A673 (cell line): ENCODE measurements around the gene IFT172. TPM values are rescaled to one million over a fixed set of nuclear protein-coding genes. Genes with fewer than 3 reads are reported as not detected.

Experiments
- BruUV-seq: library from RNA; stranded (reverse); fragments of 400-500 nt; replicated peaks from 2 replicates; lab custom pipeline; 2021; lab: Mats Ljungman, UMichigan
- CTCF ChIA-PET: fragments of 300-600 bp; sonication (Branson Sonifier 250); formaldehyde crosslinking; loops from one replicate; lab custom pipeline; 2022; ENCODE audit warnings: antibody characterized with exemption; lab: Charles Lee
- POLR2A ChIA-PET: fragments of 300-600 bp; sonication (Branson Sonifier 250); formaldehyde crosslinking; loops from one replicate; lab custom pipeline; 2022; ENCODE audit warnings: antibody characterized with exemption; ENCODE audit not compliant: low non-redundant PET; lab: Charles Lee
- DNase-seq: peaks from one replicate; pipeline ENCODE4 v3.0.0-alpha.2; 2015; ENCODE audit warnings: low spot score
- H3K27ac ChIP-seq: fragments of 200-600 bp; sonication (generic); 2 replicates; pipeline ENCODE4 v1.5.1; 2016; ENCODE audit warnings: mixed run types, low read depth, mild to moderate bottlenecking, mixed read lengths, antibody characterized with exemption, low read length; ENCODE audit not compliant: poor library complexity, severe bottlenecking
- H3K27me3 ChIP-seq: fragments of 200-600 bp; sonication (generic); replicated peaks from 2 replicates; pipeline ENCODE4 v1.6.1; 2017; ENCODE audit warnings: mixed run types, low read depth, mild to moderate bottlenecking, mixed read lengths, antibody characterized with exemption, low read length; ENCODE audit not compliant: insufficient read depth, poor library complexity
- H3K36me3 ChIP-seq: fragments of 200-600 bp; sonication (generic); 2 replicates; pipeline ENCODE4 v1.6.1; 2016; ENCODE audit warnings: mixed run types, mild to moderate bottlenecking, mixed read lengths, antibody characterized with exemption, low read length; ENCODE audit not compliant: insufficient read depth, poor library complexity, severe bottlenecking
- H3K4me1 ChIP-seq: fragments of 200-600 bp; sonication (generic); 2 replicates; pipeline ENCODE4 v1.6.1; 2017; ENCODE audit warnings: mixed run types, mild to moderate bottlenecking, mixed read lengths, antibody characterized with exemption, low read length; ENCODE audit not compliant: insufficient read depth, poor library complexity, severe bottlenecking
- H3K4me3 ChIP-seq: fragments of 200-600 bp; sonication (generic); 2 replicates; pipeline ENCODE4 v1.5.1; 2016; ENCODE audit warnings: low read depth, mixed run types, mild to moderate bottlenecking, mixed read lengths, low read length; ENCODE audit not compliant: poor library complexity, severe bottlenecking
- H3K9me3 ChIP-seq: fragments of 200-600 bp; sonication (generic); 2 replicates; pipeline ENCODE4 v1.6.1; 2016; ENCODE audit warnings: mixed run types, low read depth, mild to moderate bottlenecking, mixed read lengths, antibody characterized with exemption, low read length; ENCODE audit not compliant: poor library complexity, severe bottlenecking
- EZH2 ChIP-seq: fragments of 200-600 bp; sonication (generic); IDR thresholded peaks from 2 replicates; pipeline ENCODE4 v1.6.1; 2017; ENCODE audit warnings: borderline replicate concordance, low read depth, mild to moderate bottlenecking, mixed read lengths, antibody characterized with exemption, low read length; ENCODE audit not compliant: poor library complexity, severe bottlenecking
- intact Hi-C: fragments of 100-400 bp; cut with micrococcal nuclease; formaldehyde crosslinking; loops from one replicate; pipeline ENCODE4 v1.10.0; 2022; ENCODE audit not compliant: unreplicated experiment
- total RNA-seq: library from RNA; stranded (reverse); gene quantifications from 2 replicates; pipeline ENCODE4 v1.2.3, GENCODE V29; 2021
- TF ChIP-seq, protein P1 (sequence below): fragments of 300-800, 200-600 bp; sonication (generic); conservative IDR thresholded peaks from 2 replicates; pipeline ENCODE4 v1.5.1; 2017; ENCODE audit warnings: low read depth, mild to moderate bottlenecking, antibody characterized with exemption, low read length, moderate library complexity, mixed read lengths

IFT172 gene
- total RNA-seq, 1 experiment from 2014 or later: 42.2 TPM

DNA sequence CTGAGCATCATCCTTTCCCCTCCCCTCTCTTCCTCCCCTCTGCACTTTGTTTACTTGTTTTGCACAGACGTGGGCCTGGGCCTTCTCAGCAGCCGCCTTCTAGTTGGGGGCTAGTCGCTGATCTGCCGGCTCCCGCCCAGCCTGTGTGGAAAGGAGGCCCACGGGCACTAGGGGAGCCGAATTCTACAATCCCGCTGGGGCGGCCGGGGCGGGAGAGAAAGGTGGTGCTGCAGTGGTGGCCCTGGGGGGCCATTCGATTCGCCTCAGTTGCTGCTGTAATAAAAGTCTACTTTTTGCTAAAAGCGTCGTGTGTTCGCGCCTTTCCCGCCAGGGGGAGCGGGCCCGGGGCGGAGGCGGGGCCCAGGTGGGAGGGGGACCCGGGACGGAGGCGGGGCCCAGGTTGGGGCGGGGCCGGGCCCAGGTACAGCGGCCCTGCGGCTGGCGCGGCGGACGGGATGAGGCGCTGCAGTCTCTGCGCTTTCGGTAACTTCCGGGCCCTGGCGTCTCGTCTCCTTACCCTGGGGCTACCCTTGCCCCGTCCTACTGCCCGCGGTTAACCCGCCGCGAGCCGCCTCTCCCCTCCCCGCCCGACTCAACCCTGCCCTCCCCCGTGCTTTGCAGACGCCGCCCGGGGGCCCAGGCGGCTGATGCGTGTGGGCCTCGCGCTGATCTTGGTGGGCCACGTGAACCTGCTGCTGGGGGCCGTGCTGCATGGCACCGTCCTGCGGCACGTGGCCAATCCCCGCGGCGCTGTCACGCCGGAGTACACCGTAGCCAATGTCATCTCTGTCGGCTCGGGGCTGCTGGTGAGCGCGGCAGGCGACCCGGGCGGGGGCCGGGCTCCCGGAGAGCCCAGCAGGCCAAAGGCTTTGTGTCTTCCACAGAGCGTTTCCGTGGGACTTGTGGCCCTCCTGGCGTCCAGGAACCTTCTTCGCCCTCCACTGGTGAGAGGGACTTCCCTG, 47.3 kb downstream of the IFT172 start, which contains the start of gene KRTCAP3:
Gene KRTCAP3 (plus strand): TSS at position 424 of the 962 bp plus-strand sequence. CDS start 32 bp downstream, at position 456.
- no TSS peak for BruUV-seq
- no peak within 1 kb of the TSS for H3K4me3 ChIP-seq
- H3K4me1 ChIP-seq: no peaks in the 10 kb centered on the region
- intact Hi-C loops: no loop called here
- no peaks in the 10 kb centered on the region for H3K27me3 ChIP-seq
- TF ChIP-seq, protein P1, sequence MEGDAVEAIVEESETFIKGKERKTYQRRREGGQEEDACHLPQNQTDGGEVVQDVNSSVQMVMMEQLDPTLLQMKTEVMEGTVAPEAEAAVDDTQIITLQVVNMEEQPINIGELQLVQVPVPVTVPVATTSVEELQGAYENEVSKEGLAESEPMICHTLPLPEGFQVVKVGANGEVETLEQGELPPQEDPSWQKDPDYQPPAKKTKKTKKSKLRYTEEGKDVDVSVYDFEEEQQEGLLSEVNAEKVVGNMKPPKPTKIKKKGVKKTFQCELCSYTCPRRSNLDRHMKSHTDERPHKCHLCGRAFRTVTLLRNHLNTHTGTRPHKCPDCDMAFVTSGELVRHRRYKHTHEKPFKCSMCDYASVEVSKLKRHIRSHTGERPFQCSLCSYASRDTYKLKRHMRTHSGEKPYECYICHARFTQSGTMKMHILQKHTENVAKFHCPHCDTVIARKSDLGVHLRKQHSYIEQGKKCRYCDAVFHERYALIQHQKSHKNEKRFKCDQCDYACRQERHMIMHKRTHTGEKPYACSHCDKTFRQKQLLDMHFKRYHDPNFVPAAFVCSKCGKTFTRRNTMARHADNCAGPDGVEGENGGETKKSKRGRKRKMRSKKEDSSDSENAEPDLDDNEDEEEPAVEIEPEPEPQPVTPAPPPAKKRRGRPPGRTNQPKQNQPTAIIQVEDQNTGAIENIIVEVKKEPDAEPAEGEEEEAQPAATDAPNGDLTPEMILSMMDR: no peak
- no peak for TF ChIP-seq EZH2
- H3K9me3 ChIP-seq: no peaks in the 10 kb centered on the region
- no peak for DNase-seq
- ChIA-PET POLR2A (no interaction called here), CTCF (no interaction called here)
- no peak within 1 kb of the TSS for H3K27ac ChIP-seq
- H3K36me3 ChIP-seq: peaks cover 39% of the 10 kb centered on the region

DNA sequence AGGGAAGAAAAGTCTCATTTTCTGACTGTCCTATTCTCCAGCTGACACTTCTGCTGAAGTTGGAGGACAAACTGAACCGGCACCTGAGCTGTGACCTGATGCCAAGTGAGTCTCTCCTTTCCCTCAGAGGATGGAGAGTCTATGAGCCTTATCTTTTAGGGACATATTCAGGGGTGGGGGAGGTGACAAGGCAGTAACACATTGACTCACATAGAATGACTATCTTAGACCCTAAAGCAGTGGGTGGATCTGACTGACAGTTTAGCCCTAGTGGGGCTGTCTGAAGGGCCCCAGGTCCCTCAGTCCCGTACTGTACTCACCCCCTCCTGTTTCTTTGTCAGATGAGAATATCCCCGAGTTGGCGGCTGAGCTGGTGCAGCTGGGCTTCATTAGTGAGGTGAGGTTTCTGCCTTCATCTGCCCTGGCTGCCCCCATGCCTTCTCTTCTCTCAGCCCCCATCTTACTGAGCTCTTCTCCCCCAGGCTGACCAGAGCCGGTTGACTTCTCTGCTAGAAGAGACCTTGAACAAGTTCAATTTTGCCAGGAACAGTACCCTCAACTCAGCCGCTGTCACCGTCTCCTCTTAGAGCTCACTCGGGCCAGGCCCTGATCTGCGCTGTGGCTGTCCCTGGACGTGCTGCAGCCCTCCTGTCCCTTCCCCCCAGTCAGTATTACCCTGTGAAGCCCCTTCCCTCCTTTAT, 48.2 kb downstream of the IFT172 start:
- TF ChIP-seq EZH2: no peak
- Histone ChIP-seq H3K36me3 (peaks cover 48% of the 10 kb centered on the region), H3K27me3 (no peaks in the 10 kb centered on the region), H3K4me1 (no peaks in the 10 kb centered on the region), H3K27ac (no peak overlapping the region), H3K4me3 (no peak overlapping the region), H3K9me3 (no peaks in the 10 kb centered on the region)
- CTCF ChIA-PET: no interaction called here
- intact Hi-C loops: no loop called here
- BruUV-seq: no TSS peak
- no peak for DNase-seq
- POLR2A ChIA-PET: no interaction called here

DNA sequence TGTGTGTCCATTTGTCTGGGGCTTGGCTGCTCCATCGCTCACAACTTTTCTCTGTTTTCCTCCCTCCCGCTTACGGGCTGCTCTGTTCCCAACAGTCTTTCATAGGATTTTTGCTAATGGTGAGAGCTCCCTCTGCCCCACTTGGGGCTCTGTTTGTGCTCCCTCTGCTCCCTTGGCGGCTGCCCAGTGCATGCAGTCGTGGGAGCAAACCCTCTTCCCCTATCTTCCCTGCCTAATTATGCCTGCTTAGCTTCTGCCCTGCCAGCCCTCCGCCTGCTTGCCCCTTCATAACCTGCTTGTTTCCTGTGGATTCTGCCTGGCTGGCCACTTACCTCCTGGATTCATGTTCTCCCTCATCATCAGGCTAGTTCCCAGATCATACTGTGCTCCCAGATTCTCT, 53.9 kb downstream of the IFT172 start:
- Histone ChIP-seq H3K4me3 (no peak overlapping the region), H3K36me3 (peaks cover 66% of the 10 kb centered on the region), H3K27me3 (no peaks in the 10 kb centered on the region), H3K27ac (no peak overlapping the region), H3K4me1 (no peaks in the 10 kb centered on the region), H3K9me3 (no peaks in the 10 kb centered on the region)
- no peak for TF ChIP-seq EZH2
- TF ChIP-seq, protein P1: no peak
- DNase-seq: no peak
- ChIA-PET POLR2A (no interaction called here), CTCF (no interaction called here)
- BruUV-seq: no TSS peak
- intact Hi-C loops: no loop called here
